ENCODE measurements around the gene C2orf80. TPM values are rescaled to one million over a fixed set of nuclear protein-coding genes. Genes with fewer than 3 reads are reported as not detected.

Gene C2orf80
- total RNA-seq, 3 donors from 2014 or later, result not detected

DNA sequence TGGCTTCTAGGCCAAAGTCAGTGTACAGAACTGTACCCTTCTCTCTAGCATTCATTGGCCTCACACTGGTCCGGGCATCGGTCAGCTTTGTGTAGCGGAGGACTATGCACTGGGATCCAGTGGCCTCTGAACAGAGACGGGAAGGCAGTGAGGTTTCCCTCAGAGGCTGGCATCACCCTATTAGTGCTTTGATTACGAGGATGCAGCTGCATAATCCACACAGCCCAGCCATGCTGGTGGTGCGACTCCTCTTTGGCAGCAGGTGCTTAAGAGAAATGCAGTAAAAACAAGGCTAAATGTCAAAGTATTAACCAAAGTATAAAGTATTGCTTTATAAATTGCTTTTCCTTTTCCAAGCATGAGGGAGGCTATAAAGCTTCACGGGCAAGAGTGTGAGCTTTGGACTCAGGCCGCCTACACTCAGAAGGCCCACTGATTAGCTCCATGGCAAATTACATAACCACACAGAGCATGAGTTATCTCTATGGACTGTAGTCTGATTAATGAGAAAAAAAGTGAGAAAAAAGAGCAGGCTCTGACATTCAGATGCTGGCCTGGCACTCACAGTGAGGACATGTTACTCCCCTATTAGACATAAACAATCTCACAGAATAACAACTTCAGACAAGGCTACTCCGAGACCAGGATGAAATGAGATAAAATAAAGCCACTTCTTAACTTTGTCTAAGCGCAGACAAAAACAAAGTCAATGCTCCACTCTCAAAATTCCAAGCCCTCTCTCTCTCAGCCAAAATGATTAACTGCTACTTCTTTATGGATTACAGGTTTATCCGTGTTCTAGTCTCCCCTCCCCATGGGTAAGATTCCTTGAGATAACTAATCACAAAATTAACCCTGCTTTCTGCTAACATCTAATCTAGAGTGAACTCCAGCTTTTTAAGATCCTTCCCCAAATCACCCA, 53.8 kb downstream of the C2orf80 start:
- H3K36me3 ChIP-seq, result no peaks in the 10 kb centered on the region
- no peak for TF ChIP-seq POLR2AphosphoS5 (IDR thresholded peaks at IDR 0.05)
- TF ChIP-seq, protein P1, sequence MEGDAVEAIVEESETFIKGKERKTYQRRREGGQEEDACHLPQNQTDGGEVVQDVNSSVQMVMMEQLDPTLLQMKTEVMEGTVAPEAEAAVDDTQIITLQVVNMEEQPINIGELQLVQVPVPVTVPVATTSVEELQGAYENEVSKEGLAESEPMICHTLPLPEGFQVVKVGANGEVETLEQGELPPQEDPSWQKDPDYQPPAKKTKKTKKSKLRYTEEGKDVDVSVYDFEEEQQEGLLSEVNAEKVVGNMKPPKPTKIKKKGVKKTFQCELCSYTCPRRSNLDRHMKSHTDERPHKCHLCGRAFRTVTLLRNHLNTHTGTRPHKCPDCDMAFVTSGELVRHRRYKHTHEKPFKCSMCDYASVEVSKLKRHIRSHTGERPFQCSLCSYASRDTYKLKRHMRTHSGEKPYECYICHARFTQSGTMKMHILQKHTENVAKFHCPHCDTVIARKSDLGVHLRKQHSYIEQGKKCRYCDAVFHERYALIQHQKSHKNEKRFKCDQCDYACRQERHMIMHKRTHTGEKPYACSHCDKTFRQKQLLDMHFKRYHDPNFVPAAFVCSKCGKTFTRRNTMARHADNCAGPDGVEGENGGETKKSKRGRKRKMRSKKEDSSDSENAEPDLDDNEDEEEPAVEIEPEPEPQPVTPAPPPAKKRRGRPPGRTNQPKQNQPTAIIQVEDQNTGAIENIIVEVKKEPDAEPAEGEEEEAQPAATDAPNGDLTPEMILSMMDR (IDR thresholded peaks at IDR 0.05), result no peak
- H3K4me3 ChIP-seq, result no peak overlapping the region
- no peaks in the 10 kb centered on the region for H3K27me3 ChIP-seq
- intact Hi-C loops (cut with DNase I; ENCODE audit: low total_unique reads), result no loop called here
- no peak for DNase-seq (ENCODE audit: low spot score in 2 of 2)
- H3K4me1 ChIP-seq, result no peaks in the 10 kb centered on the region
- no peak overlapping the region for H3K27ac ChIP-seq
- no peaks in the 10 kb centered on the region for H3K9me3 ChIP-seq

DNA sequence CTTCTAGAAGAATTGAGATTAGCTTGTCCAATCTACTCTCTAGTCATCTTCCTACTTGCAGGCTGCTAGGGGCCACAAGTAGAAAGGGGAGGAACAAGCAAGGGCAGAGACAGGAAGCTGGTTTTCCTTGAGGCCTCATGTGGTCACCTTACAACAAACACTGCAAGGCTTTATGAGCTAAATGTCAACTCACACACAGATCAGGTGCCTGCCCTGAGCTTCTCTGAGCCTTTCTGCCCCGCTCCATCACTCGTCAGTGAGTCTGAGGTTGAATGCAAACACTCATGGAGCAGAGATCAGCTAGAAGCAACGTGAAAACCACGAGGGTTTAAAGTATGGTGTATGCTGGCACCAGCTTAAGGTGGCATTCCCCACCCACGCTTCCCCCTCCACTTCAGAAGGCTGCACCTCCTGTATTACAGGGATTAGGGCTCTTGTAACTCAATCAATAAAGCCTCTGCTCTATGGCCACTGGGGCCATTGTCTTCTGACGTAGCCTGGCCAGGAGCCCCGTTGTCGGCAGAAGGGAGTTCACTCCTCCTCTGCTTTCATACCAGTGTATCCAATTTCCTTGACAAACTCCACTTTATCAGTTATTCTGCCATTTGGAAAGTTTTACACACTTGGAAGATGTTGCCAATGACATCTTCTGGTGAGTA, 54.8 kb downstream of the C2orf80 start:
- no peak for DNase-seq (ENCODE audit: low spot score in 2 of 2)
- Histone ChIP-seq H3K36me3 (no peaks in the 10 kb centered on the region), H3K4me1 (no peaks in the 10 kb centered on the region), H3K27me3 (no peaks in the 10 kb centered on the region), H3K9me3 (no peaks in the 10 kb centered on the region), H3K27ac (no peak overlapping the region), H3K4me3 (no peak overlapping the region)
- intact Hi-C loops (cut with DNase I; ENCODE audit: low total_unique reads), result no loop called here
- TF ChIP-seq POLR2A (IDR thresholded peaks at IDR 0.05) (no peak), POLR2AphosphoS5 (IDR thresholded peaks at IDR 0.05) (no peak)
- TF ChIP-seq, protein P1 (IDR thresholded peaks at IDR 0.05), result no peak

DNA sequence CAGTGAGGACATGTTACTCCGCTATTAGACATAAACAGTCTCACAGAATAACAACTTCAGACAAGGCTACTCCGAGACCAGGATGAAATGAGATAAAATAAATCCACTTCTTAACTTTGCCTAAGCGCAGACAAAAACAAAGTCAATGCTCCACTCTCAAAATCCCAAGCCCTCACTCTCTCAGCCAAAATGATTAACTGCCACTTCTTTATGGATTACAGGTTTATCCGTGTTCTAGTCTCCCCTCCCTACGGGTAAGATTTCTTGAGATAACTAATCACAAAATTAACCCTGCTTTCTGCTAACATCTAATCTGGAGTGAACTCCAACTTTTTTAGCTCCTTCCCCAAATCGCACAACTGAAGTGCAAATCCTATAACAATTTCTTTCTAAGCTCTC, 59.1 kb downstream of the C2orf80 start:
- intact Hi-C loops (cut with DNase I; ENCODE audit: low total_unique reads), result no loop called here
- no peak for DNase-seq (ENCODE audit: low spot score in 2 of 2)
- no peak overlapping the region for H3K27ac ChIP-seq
- no peak overlapping the region for H3K4me3 ChIP-seq
- no peaks in the 10 kb centered on the region for H3K36me3 ChIP-seq
- H3K4me1 ChIP-seq, result no peaks in the 10 kb centered on the region
- TF ChIP-seq, protein P1 (IDR thresholded peaks at IDR 0.05), result no peak
- TF ChIP-seq POLR2AphosphoS5 (IDR thresholded peaks at IDR 0.05) (no peak), POLR2A (IDR thresholded peaks at IDR 0.05) (no peak)
- H3K9me3 ChIP-seq, result no peaks in the 10 kb centered on the region
- no peaks in the 10 kb centered on the region for H3K27me3 ChIP-seq

DNA sequence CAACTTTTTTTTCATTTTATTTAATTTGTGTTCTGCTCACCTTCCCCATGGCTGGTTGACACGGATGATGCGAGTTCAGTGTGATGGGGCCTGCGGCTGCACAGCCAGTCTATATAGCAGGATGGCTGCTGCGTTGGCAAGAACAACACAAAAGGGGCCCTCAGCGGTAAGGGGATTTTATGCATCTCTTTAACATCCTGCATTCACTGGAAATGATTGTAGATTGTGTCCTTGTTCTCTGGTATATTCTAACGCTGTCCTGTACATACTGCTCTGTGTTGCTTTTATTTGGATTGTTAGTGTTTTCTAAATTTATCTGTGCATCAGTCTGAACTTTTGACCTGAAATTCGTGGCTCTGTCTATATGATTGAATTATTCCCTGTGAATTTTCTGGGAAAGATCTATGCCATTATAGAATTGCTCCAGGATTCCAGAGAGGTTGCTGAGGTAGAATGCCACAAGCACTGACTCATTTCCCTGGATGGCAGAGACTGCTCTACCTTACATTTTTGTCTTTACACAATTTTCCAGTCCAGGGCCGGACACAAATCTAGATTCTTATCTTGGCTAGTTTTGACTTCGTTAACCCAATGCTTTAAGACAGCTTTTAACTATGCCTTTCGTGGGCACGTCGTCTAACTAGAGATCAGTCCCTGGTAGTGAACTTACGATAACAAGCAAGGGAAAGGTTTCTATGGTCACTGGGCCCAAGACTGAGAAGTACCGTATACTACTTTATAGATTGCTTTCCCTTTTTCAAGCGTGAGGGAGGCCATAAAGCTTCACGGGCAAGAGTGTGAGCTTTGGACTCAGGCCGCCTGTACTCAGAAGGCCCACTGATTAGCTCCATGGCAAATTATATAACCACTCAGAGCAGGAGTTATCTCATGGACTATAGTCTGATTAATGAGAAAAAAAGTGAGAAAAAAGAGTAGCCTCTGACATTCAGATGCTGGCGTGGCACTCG, 59.8 kb downstream of the C2orf80 start, which contains the start of gene CRYGC:
Gene CRYGC (minus strand): TSS at position 85 of the 968 bp plus-strand sequence. CDS start 36 bp downstream, at position 49.
- intact Hi-C loops (cut with DNase I; ENCODE audit: low total_unique reads), result no loop called here
- no peak within 1 kb of the TSS for H3K4me3 ChIP-seq
- no peak for DNase-seq (ENCODE audit: low spot score in 2 of 2)

More for the DNA sequence above, 59.8 kb downstream of the C2orf80 start, which contains the start of gene CRYGC:
- no peaks in the 10 kb centered on the region for H3K27me3 ChIP-seq
- no peaks in the 10 kb centered on the region for H3K36me3 ChIP-seq
- TF ChIP-seq POLR2AphosphoS5 (IDR thresholded peaks at IDR 0.05), result no peak
- no peak for TF ChIP-seq POLR2A (IDR thresholded peaks at IDR 0.05)
- TF ChIP-seq, protein P1 (IDR thresholded peaks at IDR 0.05), result no peak
- no peaks in the 10 kb centered on the region for H3K9me3 ChIP-seq
- H3K27ac ChIP-seq, result no peak within 1 kb of the TSS
- no peaks in the 10 kb centered on the region for H3K4me1 ChIP-seq

Measured in breast epithelium (tissue), 4 donors.